NCI-H2196 treated with DMSO at 0.1 percent for 48 hours (cell line): ENCODE measurements around the gene CDK5.
"Not testable (repeated sequence)": the region's sequence is repeated elsewhere in the genome, so short reads cannot be mapped to it uniquely, and the experiment has no call there.

Experiments used
- DNase-seq: peaks from one replicate; lab custom pipeline; 2025; ENCODE audit not compliant: unreplicated experiment; lab: John Stamatoyannopoulos, UW

The CDK5 gene

GRCh38 chr7:151017370-151017952, 40.2 kb downstream of the CDK5 start:
- DNase-seq, result no peak

GRCh38 chr7:151016942-151017341, 40.8 kb downstream of the CDK5 start:
- DNase-seq, result no peak

- no peak for DNase-seq
Measured at GRCh38 chr7:151016505-151016904, 41.2 kb downstream of the CDK5 start.

- no peak for DNase-seq
Measured at GRCh38 chr7:151015967-151016366, 41.7 kb downstream of the CDK5 start.

GRCh38 chr7:151014950-151015349, 42.7 kb downstream of the CDK5 start:
- DNase-seq, result peak; percentile 23

GRCh38 chr7:151013733-151014497, 43.8 kb downstream of the CDK5 start:
- no peak for DNase-seq

- DNase-seq, result no peak
Measured at GRCh38 chr7:151013356-151013732, 44.4 kb downstream of the CDK5 start.

GRCh38 chr7:151012911-151013347, 44.8 kb downstream of the CDK5 start:
- no peak for DNase-seq

- no peak for DNase-seq
Measured at GRCh38 chr7:151012031-151012692, 45.5 kb downstream of the CDK5 start.

- DNase-seq, result not testable (repeated sequence)
Measured at GRCh38 chr7:151011616-151012015, 46.1 kb downstream of the CDK5 start.

GRCh38 chr7:151011097-151011409, 46.6 kb downstream of the CDK5 start:
- no peak for DNase-seq

- DNase-seq, result no peak
Measured at GRCh38 chr7:151010307-151011096, 47.2 kb downstream of the CDK5 start.

GRCh38 chr7:151010037-151010306, 47.7 kb downstream of the CDK5 start:
- DNase-seq, result no peak

- DNase-seq, result no peak
Measured at GRCh38 chr7:151009327-151010036, 48.2 kb downstream of the CDK5 start.

GRCh38 chr7:151008511-151009323, 49.0 kb downstream of the CDK5 start:
- no peak for DNase-seq

- no peak for DNase-seq
Measured at GRCh38 chr7:151008143-151008510, 49.6 kb downstream of the CDK5 start.

- no peak for DNase-seq
Measured at GRCh38 chr7:151007469-151007898, 50.2 kb downstream of the CDK5 start.

- no peak for DNase-seq
Measured at GRCh38 chr7:151006590-151007300, 51.0 kb downstream of the CDK5 start.

GRCh38 chr7:151005566-151005965, 52.1 kb downstream of the CDK5 start:
- no peak for DNase-seq
